GM21390 (cell line): Measurements from ENCODE around the gene SH3BGRL.
"Not testable (repeated sequence)": the region's sequence is repeated elsewhere in the genome, so short reads cannot be mapped to it uniquely, and the experiment has no call there.

ENCODE experiments used
- ATAC-seq: cut with Tn5 transposase; IDR thresholded peaks from one replicate; pipeline ENCODE4 v1.9.1; 2021; ENCODE audit not compliant: unreplicated experiment

Gene SH3BGRL

GRCh38 chrX:81259020-81259713, 57.3 kb downstream of the SH3BGRL start:
- ATAC-seq: no peak

GRCh38 chrX:81259714-81260395, 58.0 kb downstream of the SH3BGRL start:
- no peak for ATAC-seq

- no peak for ATAC-seq
Measured at GRCh38 chrX:81261576-81261975, 59.7 kb downstream of the SH3BGRL start.

GRCh38 chrX:81263059-81263458, 61.2 kb downstream of the SH3BGRL start:
- no peak for ATAC-seq

- no peak for ATAC-seq
Measured at GRCh38 chrX:81278616-81279015, 76.7 kb downstream of the SH3BGRL start.

GRCh38 chrX:81280148-81280547, 78.2 kb downstream of the SH3BGRL start:
- no peak for ATAC-seq

- no peak for ATAC-seq
Measured at GRCh38 chrX:81286075-81286474, 84.2 kb downstream of the SH3BGRL start.

GRCh38 chrX:81286608-81287007, 84.7 kb downstream of the SH3BGRL start:
- no peak for ATAC-seq

- no peak for ATAC-seq
Measured at GRCh38 chrX:81291996-81292395, 90.1 kb downstream of the SH3BGRL start.

GRCh38 chrX:81294101-81294500, 92.2 kb downstream of the SH3BGRL start:
- no peak for ATAC-seq

- ATAC-seq: no peak
Measured at GRCh38 chrX:81301877-81302276, 100.0 kb downstream of the SH3BGRL start.

GRCh38 chrX:81304563-81304962, 102.7 kb downstream of the SH3BGRL start:
- ATAC-seq: no peak

GRCh38 chrX:81305240-81305639, 103.3 kb downstream of the SH3BGRL start:
- ATAC-seq: no peak

GRCh38 chrX:81308086-81308829, 106.4 kb downstream of the SH3BGRL start:
- ATAC-seq: no peak

GRCh38 chrX:81316163-81316562, 114.3 kb downstream of the SH3BGRL start:
- no peak for ATAC-seq

GRCh38 chrX:81331653-81332052, 129.8 kb downstream of the SH3BGRL start:
- ATAC-seq: not testable (repeated sequence)

GRCh38 chrX:81336455-81337152, 134.7 kb downstream of the SH3BGRL start:
- ATAC-seq: no peak

GRCh38 chrX:81337805-81338204, 135.9 kb downstream of the SH3BGRL start:
- ATAC-seq: no peak

- no peak for ATAC-seq
Measured at GRCh38 chrX:81338924-81339323, 137.0 kb downstream of the SH3BGRL start.

GRCh38 chrX:81345296-81345695, 143.4 kb downstream of the SH3BGRL start:
- not testable (repeated sequence) for ATAC-seq
